Stimulated activated CD4-positive, alpha-beta T cell treated with anti-CD3 and anti-CD28 coated beads, Interleukin-12 subunit alpha, Interleukin-12 subunit beta, amount 100 ng/mL, for 4 hours (primary cell): ENCODE results near the gene NES.
"Not testable (repeated sequence)": the region's sequence is repeated elsewhere in the genome, so short reads cannot be mapped to it uniquely, and the experiment has no call there.

Source experiments
- DNase-seq: peaks from one replicate; pipeline ENCODE4 v3.0.0-alpha.2; 2020

Gene NES

DNA sequence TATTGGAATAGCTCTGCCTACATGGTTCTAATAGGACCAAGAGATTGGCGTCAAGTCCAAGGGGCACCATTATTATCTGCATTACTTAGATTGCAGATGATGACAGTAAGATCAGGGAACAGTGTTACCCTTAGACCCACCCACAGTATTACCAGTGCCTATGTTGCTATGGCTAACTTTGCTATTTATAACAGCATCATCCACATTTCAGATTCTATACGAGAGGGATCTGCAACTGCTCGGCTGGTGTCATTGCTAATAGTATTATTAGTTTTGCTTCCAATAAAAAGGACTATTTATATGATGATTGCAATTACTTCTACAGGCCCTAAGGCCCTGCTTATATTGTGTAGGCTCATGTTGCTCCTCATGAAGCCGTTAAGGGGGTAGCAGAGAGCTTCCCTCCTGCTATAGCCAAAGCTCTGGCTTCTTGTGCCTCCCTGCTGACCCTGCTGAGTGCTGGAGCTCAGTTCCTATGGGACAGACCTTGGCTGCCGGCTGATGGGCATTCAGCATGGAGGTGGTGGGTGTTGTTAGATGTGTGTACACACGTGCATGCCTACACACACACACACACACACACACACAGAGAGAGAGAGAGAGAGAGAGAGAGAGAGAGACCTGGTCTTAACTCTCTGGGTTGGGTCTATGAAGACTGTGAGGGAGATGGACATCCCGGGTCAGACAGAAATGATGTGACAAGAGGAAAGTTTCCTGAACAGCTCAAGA lies 34.0 kb downstream of the NES start:
- DNase-seq, result no peak

DNA sequence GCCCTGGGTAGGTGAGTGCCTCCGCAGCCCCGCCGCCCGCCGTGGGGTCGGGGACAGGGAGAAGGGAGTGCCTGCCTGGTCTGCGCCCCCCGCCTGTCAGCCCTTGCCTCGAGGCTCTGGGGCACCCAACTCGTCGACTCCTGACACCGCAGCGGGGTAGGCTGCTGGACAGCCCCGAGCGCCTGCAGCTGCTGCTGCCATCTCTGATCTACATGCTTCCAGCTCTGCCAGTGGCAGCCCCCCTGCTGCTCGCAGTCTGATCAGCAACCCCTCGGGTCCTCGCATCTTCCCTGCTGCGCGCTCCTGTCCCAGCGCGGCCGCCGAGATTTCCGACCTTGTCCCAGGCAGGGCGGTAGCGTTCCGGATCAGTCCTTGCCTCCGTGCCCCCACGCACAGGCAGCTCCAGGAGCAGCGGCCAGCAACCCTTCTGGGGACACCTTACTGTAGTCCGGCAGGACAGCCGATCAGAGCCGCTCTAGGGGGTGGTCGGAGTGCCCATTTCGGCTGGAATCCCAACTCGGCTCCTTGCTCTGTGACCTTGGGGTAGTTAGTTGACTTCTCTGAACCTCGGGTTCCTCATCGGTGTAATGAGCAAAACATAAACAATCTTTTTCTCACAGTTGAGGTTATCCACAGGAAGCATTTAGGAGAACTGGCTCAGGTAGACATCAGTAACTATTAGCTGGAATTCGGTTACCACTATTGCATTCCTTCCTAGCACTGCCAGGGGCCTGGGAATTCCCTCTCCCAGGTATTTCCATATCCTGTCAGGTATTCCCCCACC lies 34.8 kb downstream of the NES start:
- DNase-seq, result no peak

GRCh38 chr1:156641761-156642264 lies 35.4 kb downstream of the NES start, which contains the start of gene BCAN:
BCAN (plus strand) TSS chr1:156642117; CDS start chr1:156646055, 3,938 bp downstream.
- no peak for DNase-seq

GRCh38 chr1:156640842-156641706 lies 36.1 kb downstream of the NES start:
- DNase-seq, result no peak

- no peak for DNase-seq
Measured at GRCh38 chr1:156639601-156640101, 37.6 kb downstream of the NES start.

- DNase-seq, result no peak
Measured at GRCh38 chr1:156638189-156638985, 38.8 kb downstream of the NES start.

GRCh38 chr1:156632355-156632754 lies 44.9 kb downstream of the NES start:
- DNase-seq, result no peak

GRCh38 chr1:156631152-156631551 lies 46.1 kb downstream of the NES start:
- DNase-seq, result not testable (repeated sequence)

- DNase-seq, result no peak
Measured at GRCh38 chr1:156629823-156630449, 47.3 kb downstream of the NES start.

DNA sequence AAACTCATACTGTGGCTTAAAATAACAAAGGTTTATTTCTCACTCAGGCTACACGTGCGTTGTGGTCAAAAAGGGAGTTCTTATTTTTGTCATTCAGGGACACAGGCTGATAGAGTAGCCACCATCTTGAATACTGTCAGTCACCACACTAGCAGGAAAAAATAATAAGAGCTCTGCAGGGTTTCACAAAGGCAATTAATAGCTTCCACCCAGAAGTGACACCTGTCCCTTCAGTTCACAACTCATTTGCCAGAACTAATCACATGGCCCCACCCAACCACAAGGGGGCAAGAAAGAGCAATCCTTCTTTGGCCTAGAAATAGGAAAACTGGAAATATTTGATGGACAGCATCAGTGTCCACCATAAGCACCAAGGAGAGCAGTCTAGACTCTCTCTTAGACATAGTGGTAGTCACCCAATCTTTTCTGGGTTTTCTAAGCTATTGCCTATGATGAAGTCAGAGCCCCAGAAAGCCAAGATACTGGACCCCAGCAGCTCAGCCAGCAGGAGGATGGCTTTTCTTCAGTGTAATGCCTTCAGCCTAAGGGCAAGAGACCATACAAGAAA lies 49.8 kb downstream of the NES start:
- no peak for DNase-seq

GRCh38 chr1:156626079-156626438 lies 51.1 kb downstream of the NES start:
- no peak for DNase-seq

- peak; percentile 70 for DNase-seq
Measured at GRCh38 chr1:156625436-156626078, 51.6 kb downstream of the NES start.

DNA sequence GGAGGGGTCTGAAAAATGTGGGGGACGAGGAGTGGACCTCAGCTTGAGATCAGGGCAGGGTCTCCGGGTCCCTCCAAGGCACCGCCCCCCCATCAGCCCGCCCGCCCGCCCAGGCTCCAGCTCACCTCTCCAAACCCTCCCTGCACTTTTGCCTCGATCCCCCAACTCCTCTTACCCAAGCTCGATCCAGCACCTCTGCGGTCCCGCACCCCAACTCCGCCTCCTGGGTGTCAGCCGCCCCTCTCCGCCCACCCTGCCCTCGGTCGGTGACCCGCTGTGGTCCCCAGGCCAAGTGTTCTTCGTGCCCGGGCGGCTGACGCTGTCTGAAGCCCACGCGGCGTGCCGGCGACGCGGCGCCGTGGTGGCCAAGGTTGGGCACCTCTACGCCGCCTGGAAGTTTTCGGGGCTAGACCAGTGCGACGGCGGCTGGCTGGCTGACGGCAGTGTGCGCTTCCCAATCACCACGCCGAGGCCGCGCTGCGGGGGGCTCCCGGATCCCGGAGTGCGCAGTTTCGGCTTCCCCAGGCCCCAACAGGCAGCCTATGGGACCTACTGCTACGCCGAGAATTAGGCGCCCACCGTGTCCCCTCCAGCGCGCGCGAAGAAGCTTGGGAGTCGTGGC lies 52.3 kb downstream of the NES start:
- DNase-seq, result no peak

GRCh38 chr1:156623946-156624813 lies 53.0 kb downstream of the NES start:
- DNase-seq, result peak; percentile 48

- DNase-seq, result no peak
Measured at GRCh38 chr1:156622581-156623297, 54.5 kb downstream of the NES start.

DNA sequence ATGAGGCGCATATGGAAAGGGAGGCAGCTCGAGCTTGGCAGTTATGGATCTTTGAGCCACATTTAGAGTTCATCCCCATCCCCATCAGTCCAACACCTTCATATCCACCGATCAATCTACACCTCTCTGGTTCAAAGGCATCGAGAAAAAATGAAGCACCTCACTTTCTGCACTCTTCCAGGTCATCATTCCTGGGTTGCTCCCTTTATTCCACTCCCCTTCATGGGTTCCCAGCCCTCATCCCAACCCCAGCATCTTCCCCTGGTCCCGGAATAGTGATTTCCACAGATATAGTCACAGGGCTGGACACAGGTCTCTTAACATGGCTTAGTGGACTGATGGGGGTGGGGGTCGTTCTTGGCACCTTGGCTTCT lies 57.6 kb downstream of the NES start:
- no peak for DNase-seq

DNA sequence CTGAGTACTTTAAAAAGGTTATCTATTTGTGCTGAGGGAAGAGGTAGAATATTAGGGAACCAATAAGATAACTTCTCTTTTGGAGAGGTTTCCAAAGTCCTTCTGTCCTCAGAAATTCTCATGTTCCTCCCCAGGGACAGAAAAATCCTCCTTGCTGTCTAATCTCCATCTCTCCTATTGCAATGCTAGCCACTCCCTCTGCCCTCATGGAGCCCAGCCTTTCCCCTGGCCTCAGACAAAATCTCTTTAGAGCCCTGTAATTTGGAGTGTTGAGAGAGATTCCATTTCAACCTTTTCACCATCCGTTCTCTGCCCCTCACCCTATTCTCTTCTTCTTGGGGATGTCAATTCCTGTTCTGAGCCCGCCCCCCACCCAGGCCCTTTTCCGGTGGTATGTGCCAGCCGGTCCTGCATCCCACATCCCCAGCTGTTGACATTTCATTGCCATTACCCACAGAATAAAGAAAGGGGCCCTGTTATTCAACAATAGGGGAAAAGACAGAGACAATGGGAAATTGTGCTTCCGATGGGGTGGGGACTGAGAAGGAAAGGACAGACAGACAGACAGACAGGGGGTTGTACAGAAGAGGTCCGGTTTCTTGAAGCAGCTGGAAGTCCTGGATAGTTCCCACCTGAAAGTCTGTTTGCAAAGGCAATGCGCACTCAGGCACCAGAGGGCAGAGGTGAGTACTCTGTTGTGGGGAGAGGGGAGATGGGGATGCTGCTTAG lies 58.2 kb downstream of the NES start, which contains the start of gene HAPLN2:
Gene HAPLN2, plus strand, starts transcription at position 563 of the 729 bp plus-strand sequence. CDS start 4,076 bp downstream, outside the sequence.
- DNase-seq, result no peak
